Activated T-cell treated with anti-CD3 and anti-CD28 coated beads for 48 hours (primary cell): ENCODE data around the gene PLEKHM1.
"Not testable (repeated sequence)": the region's sequence is repeated elsewhere in the genome, so short reads cannot be mapped to it uniquely, and the experiment has no call there.

ENCODE experiments used
- DNase-seq: peaks from one replicate; pipeline ENCODE4 v3.0.0-alpha.2; 2020; ENCODE audit warnings: low read depth

Gene PLEKHM1

DNA sequence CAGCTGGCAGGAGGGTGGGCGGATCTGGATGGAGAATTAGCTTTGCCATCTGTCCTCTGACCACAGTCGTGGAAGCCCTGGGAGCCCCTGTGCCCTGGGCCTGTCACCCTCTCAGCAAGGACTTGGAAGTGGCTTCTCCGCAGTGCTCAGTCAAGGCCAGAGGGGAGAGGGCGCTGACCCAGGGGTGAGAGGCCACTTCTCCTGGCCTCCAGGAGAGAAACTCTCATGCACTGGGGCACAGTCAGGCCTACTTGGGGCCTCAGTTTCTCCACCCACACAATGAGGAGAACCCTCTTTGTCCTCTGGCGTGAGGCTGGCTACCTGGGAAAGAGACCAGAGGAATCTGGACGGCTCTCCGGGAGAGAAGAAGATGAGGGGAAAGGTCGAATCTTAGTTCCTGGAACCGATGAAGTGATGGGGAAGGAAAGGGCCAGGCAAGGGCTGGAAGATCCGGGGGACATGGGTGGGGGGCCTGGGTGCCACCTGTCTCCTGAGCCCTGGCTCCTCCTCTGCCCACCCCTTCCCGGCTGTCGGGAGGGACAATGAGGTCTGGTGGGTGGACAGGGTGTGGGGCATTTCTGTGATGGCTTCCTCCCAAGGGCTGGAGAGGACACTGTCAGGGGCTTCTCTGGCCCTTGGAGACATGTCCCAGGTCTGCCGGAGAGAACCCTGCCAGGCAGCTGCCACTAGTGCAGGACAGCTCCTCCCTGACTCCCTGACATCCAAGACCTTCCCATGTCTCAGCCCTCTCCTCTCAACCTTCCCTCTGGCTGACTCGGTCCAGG lies 48.8 kb downstream of the PLEKHM1 start:
- no peak for DNase-seq

DNA sequence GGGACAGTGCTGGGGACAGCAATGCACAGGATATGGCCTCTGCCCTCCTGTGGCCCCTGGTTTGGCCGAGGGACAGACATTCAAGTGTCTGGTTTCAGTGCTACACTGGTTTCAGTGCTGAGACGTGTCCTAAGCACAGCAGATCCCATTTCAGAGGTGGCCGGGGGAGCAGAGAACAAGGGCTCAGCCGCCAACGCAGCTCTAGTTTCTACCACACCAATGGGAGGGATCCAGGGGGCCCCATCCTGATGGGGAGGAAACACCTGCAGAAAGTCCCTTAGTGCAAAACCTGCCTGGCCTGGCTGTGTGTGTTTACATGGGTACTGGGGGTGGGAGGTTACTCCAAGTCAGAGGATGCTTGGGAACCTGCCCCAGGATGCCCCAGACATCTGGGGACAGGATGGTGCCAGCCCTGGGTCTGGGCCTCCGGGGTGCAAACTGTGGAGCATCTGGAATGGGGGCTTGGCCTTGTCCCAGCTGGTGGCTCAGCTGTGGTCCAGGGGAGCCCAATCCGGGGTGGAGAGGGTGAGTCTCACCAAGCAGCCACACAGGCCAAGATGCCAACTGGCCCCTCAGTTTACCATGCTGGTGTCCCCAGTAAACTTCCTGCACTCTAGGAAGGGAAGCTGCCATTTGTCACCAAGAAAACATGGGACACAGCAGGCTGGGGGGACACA lies 49.5 kb downstream of the PLEKHM1 start:
- DNase-seq = not testable (repeated sequence)

DNA sequence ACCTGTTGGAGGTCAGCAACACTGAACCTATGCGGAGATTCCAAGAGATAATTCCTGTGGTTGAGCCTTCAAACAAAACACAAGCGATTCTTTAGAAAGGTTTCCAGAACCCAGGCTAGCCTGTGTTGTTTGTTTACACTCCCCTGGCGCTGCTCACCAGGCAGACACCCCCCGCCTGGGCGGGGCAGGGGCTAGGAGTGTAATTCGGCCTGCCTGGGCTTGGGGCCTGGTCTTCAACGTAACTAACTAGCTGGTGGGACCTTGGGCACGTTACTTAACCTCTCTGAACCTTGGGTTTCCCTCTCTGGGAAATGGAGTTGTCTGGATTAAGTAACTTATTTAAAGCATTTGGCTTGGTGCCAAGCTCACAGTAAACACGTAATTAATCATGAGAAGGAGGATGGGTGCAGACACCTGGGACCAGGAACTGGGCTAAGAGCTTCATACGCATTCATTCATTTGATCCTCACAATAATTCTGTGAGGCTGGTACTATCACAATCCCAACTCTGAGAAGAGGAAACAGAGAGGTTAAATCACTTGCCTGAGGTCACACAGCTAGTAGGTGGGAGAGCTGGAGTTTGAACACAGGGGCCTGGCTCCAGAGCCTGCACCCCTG lies 50.3 kb downstream of the PLEKHM1 start:
- DNase-seq = no peak

DNA sequence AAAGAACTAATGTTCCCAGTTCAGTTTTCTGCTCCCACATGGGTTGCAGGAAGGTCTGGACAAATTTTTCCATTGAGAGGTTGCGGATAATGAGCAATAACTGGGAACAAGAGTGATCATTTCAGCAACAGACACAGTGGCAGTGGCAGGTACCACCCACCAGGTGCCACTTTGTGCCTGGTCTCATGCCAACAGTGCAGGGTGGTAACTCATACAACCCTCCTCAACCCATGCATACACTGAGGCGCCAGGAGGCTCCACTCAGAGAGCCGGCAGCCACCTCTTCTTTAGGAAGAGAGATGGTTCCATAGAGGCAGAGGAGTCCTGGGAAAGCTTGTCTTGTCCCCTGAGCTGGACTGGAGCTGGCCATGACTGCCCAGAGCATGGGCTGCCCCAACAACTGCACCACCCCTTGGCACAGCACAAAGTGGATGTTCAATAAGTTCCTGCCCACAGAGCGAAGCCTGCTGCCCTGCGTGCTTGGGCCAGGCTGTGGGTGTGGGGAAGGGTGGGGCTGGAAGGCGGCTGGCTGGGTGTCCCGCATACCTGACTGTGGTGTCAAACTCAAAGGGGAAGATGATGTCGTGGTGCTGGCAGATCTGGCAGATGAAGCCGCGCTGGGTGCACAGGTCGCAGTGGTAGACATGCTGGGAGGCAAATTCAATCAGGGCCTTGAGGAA lies 51.5 kb downstream of the PLEKHM1 start:
- no peak for DNase-seq

DNA sequence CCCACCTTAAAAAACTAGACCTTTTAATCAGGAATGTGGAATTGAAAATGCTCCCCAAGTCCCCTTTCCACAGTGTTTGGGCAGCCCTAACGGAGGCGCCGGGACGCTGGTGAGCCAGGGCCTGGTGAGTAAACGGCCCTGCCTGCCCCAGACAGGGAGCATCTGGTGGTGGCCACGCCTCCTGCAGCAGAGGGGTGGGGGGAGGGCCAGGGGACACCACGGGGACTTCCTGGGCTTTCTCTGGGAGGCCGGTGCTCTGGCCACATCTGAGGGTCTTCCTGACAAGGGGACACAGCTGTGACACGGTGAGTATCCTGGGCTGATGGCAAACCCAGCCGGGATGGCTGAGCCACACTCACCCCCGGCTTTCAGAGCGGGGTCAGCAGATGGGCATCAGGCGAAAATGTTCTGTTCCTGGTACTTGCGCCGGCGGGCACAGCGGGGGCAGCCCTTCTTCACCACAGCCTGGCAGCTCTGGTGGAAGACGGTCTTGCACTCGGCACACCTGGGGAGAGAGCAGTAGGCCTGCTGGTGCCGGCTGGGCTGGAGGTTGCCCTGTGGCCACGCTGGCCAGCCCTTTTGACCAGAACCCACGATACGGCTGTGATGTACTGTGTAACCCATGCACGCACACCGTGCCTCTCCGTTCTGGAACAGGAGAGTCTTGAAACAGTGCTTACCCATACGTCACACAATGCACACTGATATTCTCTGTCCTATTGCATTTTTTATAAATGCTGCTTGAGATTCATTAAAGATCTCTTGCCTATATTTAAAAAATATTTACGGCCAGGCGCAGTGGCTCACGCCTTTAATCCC lies 52.8 kb downstream of the PLEKHM1 start:
- DNase-seq = no peak

DNA sequence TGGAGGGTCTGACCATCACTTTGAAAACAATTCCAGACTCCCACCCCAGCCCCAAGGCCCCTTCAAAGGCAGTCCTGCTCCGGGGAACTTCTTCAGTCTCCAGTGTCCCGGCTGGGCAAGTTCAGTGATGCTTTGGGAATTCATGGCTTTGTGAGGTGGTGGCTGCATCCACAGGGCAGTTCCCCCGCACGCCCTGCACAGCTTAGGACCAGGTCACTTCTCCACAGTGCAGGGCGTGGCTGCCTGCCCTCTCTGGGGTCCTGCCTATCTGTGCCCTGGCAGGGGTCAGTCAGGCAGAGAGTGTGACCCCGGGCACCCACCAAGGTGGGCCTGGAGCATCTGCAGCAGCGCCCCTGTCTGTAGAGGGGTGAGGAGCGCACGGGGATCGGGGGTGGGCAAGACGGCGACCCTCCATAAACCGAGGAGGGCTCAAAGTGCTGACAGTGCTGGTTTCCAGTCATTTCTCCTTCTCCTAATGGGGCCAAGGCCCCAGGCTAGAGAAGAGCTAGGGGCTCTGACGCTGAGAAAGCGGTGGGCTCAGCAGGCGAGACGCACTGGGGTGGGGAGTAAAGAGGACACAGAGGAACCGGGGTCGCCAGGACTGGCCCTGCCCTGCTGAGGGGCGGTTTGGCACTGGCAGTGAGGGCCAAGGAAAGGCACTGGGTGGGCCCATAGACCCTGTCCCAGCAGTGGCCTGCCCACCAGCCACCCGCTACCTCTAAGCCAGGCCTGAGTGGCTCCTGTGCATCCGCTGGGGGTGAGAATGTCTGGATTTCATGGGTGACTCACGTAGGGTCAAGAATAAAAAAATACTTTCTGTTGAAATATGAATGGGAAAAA lies 53.7 kb downstream of the PLEKHM1 start:
- no peak for DNase-seq

DNA sequence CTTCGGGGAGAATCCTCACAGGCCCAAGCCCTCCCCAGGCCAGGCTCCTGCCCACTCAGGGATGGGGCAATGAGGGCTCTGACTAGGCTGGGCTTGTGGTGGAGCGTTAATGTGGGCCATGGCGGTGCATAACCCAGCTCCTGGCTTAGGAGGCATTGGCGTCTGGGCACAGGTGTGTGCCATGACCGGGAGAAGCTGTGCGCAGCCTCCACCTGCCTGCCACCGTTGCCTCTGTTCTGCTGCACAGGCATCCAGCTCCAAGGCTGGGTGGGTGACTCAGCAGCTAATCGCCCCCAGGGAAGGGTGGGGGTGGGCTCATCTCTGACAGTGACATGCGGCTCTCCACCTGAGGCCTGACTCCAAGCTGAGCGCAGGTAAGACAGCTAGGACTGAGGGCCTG lies 54.4 kb downstream of the PLEKHM1 start:
- no peak for DNase-seq

DNA sequence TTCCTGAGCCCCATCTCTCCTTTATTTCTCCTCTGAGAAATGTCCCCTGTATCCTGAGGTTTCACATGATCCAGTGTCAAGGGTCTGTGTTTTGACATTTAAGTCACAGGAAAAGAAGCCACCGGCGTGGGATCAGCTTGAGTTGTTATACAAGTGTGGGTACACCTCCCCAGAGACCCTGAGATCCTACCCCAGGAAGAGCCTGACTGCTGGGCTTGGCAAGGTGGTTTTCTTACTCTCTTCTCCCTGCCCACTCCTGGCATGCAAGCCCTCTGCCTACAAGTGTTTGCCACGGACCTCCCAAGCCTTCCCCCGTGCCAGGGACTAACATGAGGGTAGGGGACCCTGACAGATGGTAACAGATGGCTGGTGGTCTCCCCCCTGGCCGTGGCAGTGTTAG lies 55.0 kb downstream of the PLEKHM1 start:
- no peak for DNase-seq

DNA sequence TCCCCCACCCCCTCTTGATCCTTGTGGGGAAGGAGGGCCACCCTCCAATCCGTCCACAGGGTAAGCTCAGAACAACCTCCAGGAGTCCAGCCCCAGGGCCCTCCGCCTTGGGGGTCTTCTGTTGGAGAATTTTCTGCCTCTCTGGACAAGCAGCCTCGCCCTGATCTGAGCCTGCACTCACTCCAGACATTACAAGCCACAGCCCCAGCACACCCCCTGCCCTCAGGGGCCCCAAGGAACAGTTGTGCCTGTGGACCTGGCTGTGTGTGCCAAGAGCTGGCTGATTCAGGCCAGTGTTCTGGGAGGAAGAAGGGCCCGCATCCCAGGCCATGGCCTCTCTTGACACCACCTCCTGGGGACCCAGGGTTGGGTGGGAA lies 57.4 kb downstream of the PLEKHM1 start:
- DNase-seq = no peak

DNA sequence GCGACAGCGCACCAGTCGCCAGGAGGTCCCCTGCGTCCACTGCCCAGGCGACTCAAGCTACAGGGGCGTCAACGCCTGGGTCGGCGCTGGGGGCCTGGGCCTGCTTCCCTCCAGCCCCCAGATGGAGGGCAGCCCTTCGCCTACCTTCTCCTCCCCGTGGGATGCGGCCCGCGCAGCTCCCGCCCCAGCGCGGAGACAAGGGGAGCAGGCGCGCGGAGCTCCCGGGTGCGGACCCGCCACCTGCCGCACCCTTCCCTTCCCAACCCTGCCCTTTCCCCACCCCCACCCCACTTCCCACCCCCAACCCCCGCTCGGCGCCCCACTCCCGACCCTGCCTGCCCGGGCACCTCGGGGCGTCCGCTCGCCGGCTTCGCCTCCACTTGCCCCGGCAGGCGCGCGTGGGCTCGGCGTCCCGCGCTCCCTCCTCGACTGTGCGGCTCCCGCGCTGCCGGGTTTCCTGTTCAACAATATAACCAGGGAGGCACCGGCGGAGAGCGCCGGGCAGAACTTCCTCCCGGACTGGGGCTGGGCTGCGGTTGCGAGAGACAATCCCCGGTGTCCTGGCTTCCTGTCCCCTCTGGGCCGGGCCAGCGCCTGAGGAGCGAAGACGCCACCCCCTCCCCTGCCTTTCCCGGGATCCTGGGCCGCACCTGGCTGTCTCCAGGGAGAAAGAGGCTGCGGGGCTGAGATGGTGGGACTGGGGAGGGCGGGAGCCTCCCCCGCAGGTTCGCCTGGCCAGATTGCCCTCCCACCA lies 57.9 kb downstream of the PLEKHM1 start, which contains the start of gene ARHGAP27:
Gene ARHGAP27 (minus strand): TSS at position 466 of the 754 bp plus-strand sequence. CDS start 2,591 bp downstream, outside the sequence.
- DNase-seq = no peak

DNA sequence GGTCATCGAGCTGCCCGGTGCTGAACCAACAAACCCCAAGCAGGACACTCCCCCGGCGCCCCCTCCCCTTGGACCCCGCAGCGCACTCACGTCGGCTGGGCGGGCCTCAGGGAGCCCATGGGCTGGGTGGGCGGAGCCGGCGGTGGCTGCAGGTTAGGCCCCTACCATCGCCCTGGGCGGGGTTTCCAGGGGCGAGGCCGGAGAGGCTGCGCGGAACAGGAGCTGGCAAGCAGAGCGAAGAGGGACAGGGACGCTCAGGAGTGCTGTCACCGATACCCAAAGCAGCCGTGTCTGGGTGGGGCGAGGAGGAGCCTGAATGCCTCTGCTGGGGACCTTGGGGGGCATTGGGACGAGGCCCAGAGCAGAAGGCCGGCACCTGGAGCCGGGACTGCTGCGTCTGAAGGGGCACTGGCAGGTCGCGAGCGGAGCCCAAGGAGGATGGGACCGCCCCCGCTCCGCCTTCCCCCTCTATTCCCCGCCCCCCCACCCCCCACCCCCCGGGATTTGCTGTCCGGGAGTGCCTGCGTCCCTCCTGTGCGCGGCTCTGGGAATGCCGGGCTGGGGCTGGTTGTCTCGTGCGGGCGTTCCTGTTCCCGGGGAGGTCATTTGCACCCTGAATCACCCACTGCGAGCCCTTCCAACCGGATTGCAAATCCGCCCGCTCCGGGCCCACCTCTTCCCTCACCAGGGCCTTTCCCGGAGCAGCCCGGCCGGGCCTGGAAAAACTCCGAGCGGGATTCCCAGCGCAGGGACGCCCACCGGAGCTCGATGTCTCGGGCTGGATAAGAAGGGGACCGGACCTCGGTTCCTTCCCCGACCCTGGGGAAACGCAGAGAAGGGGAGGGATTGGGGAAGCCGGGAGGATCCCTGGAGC lies 58.8 kb downstream of the PLEKHM1 start:
- DNase-seq = peak; percentile 75

DNA sequence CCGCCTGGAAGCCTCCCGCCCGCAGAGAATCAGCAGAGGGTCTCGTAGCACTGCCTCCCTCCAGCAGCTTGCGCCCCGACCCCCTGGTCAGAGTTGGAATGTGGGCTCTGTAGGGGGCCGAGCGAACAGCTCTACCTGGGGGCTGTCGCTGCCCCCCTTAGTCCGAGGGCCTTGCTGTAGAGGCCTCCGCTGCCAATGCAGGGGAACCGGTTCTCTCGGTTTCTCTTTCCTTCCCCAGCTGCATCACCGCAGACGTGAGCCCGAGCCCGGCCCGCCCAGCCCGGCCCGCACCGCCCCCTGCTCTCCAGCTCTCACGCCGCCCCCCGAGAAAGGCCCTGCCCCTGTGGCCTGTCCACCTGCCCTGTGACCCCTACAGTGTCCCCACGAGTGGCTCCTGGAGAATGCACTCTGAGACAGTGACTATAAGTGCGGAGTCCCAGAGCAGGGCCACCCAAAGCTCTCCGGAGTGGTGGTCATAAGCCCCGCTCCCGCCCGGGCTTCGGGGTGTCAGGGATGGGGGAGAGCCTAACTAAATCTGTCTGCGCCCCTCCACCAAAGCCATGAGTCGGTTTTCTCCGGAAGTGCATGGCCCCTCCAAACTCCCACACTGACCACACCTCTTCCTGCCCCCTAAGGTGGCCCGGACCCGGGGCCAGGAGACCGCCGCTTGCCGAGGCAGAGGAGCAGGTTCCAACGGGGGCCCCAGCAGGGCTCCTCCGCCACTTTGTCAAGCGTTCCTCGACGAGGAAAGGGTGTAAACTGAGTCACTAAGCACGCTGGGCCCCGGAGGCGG lies 59.6 kb downstream of the PLEKHM1 start:
- no peak for DNase-seq

DNA sequence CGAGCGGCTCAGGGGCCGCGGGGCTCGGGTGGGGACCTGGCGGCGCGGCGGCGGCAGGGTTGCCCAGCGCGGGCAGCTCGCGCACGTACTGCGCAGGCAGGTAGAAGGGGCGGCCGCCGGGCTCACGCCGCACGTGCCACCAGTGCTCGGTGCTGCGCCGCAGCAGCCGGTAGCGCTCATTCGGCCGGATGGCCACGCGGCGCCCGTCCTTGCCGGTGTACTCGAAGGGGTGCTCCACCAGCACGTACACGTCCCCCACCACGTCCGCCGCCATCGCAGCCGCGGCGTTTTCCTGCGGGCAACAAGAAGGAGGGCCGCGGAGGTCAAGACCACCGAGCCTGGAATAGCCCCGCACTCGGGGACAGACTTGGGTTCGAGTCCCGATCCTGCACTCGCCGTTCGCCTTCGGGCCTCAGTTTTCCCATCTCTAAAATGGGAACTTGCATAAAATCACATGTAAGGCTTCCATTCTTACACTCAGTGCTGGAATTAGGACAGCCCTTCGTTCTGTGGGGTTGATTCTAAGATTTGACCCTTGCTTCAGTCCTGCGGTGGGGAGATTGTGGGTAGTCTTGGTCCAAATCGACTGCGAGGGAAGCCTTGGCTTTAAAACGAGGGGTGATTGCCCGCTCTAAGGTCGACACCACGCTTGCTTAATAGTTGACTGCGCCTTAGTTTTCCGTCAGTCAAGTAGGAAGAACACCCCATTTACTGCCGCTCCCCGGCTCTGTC lies 60.3 kb downstream of the PLEKHM1 start:
- no peak for DNase-seq

DNA sequence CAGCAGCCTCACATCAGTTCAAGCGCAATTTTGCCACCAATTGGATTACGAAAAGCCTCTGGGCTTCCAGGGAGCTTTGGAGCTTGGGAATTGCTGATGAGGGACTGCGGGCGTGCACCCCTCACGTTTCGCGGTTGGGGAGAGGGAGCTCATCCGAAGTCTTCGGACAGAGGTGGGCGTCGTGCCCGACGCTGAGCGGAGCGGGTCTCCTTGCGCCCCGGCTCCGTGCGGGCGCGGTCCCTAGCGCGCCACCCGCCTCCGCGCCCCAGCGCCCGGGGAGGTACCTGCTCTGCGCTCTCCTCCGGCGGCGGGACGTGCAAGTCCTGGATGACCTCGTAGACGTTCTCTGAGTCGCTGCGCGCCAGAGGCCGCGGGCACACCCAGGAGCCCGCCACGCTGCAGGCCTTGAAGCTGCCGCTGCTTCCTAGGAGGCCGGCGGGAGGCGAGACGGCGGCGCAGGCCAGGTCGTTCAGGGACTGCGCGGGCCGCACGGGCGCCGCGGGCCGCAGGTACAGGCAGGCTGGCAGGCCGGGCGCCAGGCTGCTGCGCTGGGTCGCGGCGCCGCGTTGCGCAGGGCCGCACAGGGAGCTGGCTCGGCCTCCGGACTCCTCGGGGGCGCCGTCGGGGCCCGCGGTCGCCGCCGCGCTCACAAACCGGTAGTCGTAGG lies 61.0 kb downstream of the PLEKHM1 start:
- no peak for DNase-seq

DNA sequence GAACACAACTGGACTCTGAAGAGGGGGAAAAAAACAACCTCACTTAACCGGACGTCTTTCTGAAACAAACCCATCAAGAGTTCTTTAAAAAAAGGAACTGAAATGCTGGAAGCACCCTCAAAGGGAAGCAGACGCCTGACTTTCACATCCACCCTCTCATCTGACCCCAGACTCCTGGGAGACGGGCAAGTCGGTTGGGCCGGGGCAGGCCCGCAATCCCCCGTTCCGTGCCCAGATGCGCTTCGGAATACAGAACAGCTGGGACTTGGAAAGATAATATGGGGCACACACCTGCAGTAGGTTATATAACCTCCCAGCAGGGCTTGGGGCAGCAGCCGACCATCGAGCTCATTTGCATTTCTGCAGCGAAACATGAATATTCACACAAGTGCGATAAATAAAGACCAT lies 61.6 kb downstream of the PLEKHM1 start:
- DNase-seq = no peak

DNA sequence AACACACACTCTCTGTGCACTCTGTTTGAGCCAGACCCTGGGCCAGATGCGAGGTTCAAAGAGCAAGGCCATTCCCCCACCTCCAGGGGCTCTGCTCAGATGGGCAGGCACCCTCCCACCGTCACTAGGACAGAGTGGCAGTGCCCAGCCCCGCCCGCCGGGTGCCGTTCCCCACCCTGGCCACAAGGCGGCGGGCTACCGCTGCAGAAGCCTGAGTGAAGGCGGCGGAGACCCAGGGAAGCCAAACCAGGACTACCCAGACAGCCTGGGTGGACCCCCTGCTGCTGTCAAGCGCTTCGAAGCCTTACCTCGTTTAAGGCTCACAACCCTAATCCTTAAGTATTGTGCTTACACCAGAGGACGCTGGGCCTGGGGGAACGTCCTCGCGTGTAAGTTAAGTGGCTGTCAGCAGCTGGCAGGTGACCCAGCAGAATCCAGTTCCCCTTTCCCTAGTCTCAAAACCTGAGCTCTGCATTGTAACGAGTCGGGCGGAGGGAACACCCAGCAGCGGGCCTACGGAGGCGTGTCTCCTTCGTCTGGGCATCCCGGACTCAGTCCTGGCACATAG lies 62.4 kb downstream of the PLEKHM1 start:
- DNase-seq = peak; percentile 83
